ENCODE measurements around the gene CADM1. TPM values are rescaled to one million over a fixed set of nuclear protein-coding genes. Genes with fewer than 3 reads are reported as not detected.

CADM1 gene
- total RNA-seq, 2 experiments from 2014 or later = 59.7 to 89.7 TPM

GRCh38 chr11:115249061-115249578, 255.1 kb downstream of the CADM1 start:
- TF ChIP-seq CTCF (conservative IDR thresholded peaks at IDR 0.05; ENCODE audit: low read length) = no peak
- no peak for TF ChIP-seq EZH2phosphoT487 (IDR thresholded peaks at IDR 0.05; ENCODE audit: borderline replicate concordance, low read depth, low read length)
- Histone ChIP-seq H3K9me2 (ENCODE audit: insufficient read depth, low read length) (no peaks in the 10 kb centered on the region), H3K36me3 (ENCODE audit: insufficient read depth, low read length) (no peaks in the 10 kb centered on the region), H3K4me1 (ENCODE audit: insufficient read depth, low read length, poor library complexity, severe bottlenecking) (no peaks in the 10 kb centered on the region), H3K4me2 (ENCODE audit: low read length) (no peak overlapping the region), H3K4me3 (ENCODE audit: low read depth, low read length, poor library complexity, severe bottlenecking) (no peak overlapping the region), H3K9me3 (ENCODE audit: low read length) (no peaks in the 10 kb centered on the region), H3K79me2 (ENCODE audit: insufficient read depth, low read depth, low read length) (no peaks in the 10 kb centered on the region), H2AFZ (ENCODE audit: low read length) (no peak overlapping the region), H3K27ac (ENCODE audit: low read depth, low read length, poor library complexity, severe bottlenecking) (no peak overlapping the region), H4K20me1 (ENCODE audit: insufficient read depth, low read length) (no peaks in the 10 kb centered on the region)
- ChIA-PET CTCF (ENCODE audit: unreplicated experiment) (no interaction called here), POLR2A (interaction anchor here (0.6 to 2.0 kb wide), 2 partner anchors 9 to 56 kb away, joined by 5 read pairs; no protein-coding TSS in a partner anchor)
- intact Hi-C loops (cut with micrococcal nuclease; ENCODE audit: unreplicated experiment) = no loop called here
- no peak for DNase-seq (ENCODE audit: low spot score)
- no TSS peak for BruUV-seq (replicated peaks)

- intact Hi-C loops (cut with micrococcal nuclease; ENCODE audit: unreplicated experiment) = no loop called here
- TF ChIP-seq CTCF (conservative IDR thresholded peaks at IDR 0.05; ENCODE audit: low read length) = no peak
- H2AFZ ChIP-seq (ENCODE audit: low read length) = no peak overlapping the region
- H3K4me3 ChIP-seq (ENCODE audit: low read depth, low read length, poor library complexity, severe bottlenecking) = no peak overlapping the region
- no peaks in the 10 kb centered on the region for H3K9me2 ChIP-seq (ENCODE audit: insufficient read depth, low read length)
- ChIA-PET CTCF (ENCODE audit: unreplicated experiment) (no interaction called here), POLR2A (interaction anchor here (0.7 to 1.8 kb wide), 7 partner anchors 10 to 155 kb away, joined by 3 to 5 read pairs (median 4); no protein-coding TSS in a partner anchor)
- no peaks in the 10 kb centered on the region for H4K20me1 ChIP-seq (ENCODE audit: insufficient read depth, low read length)
- H3K36me3 ChIP-seq (ENCODE audit: insufficient read depth, low read length) = no peaks in the 10 kb centered on the region
- H3K27ac ChIP-seq (ENCODE audit: low read depth, low read length, poor library complexity, severe bottlenecking) = no peak overlapping the region
- H3K4me1 ChIP-seq (ENCODE audit: insufficient read depth, low read length, poor library complexity, severe bottlenecking) = no peaks in the 10 kb centered on the region
- no peak overlapping the region for H3K4me2 ChIP-seq (ENCODE audit: low read length)
- no peak for DNase-seq (ENCODE audit: low spot score)
- H3K79me2 ChIP-seq (ENCODE audit: insufficient read depth, low read depth, low read length) = no peaks in the 10 kb centered on the region
- BruUV-seq (replicated peaks) = no TSS peak
- H3K9me3 ChIP-seq (ENCODE audit: low read length) = no peaks in the 10 kb centered on the region
Measured at GRCh38 chr11:115247953-115248352, 256.3 kb downstream of the CADM1 start.

GRCh38 chr11:115247361-115247760, 256.9 kb downstream of the CADM1 start:
- H3K79me2 ChIP-seq (ENCODE audit: insufficient read depth, low read depth, low read length) = no peaks in the 10 kb centered on the region
- ChIA-PET POLR2A (interaction anchor here (0.7 to 1.8 kb wide), 8 partner anchors 8 to 34 kb away, joined by 3 to 5 read pairs (median 3); no protein-coding TSS in a partner anchor), CTCF (ENCODE audit: unreplicated experiment) (no interaction called here)
- BruUV-seq (replicated peaks) = no TSS peak
- no peaks in the 10 kb centered on the region for H4K20me1 ChIP-seq (ENCODE audit: insufficient read depth, low read length)
- DNase-seq (ENCODE audit: low spot score) = no peak
- no peak overlapping the region for H3K27ac ChIP-seq (ENCODE audit: low read depth, low read length, poor library complexity, severe bottlenecking)
- H3K36me3 ChIP-seq (ENCODE audit: insufficient read depth, low read length) = no peaks in the 10 kb centered on the region
- TF ChIP-seq EZH2phosphoT487 (IDR thresholded peaks at IDR 0.05; ENCODE audit: borderline replicate concordance, low read depth, low read length) (no peak), CTCF (conservative IDR thresholded peaks at IDR 0.05; ENCODE audit: low read length) (no peak)
- no peak overlapping the region for H3K4me2 ChIP-seq (ENCODE audit: low read length)
- no peaks in the 10 kb centered on the region for H3K4me1 ChIP-seq (ENCODE audit: insufficient read depth, low read length, poor library complexity, severe bottlenecking)
- H3K4me3 ChIP-seq (ENCODE audit: low read depth, low read length, poor library complexity, severe bottlenecking) = no peak overlapping the region
- no peak overlapping the region for H2AFZ ChIP-seq (ENCODE audit: low read length)
- intact Hi-C loops (cut with micrococcal nuclease; ENCODE audit: unreplicated experiment) = no loop called here
- no peaks in the 10 kb centered on the region for H3K9me2 ChIP-seq (ENCODE audit: insufficient read depth, low read length)
- H3K9me3 ChIP-seq (ENCODE audit: low read length) = no peaks in the 10 kb centered on the region
